Stimulated activated CD4-positive, alpha-beta T cell treated with anti-CD3 and anti-CD28 coated beads, TNF-alpha, amount 100 ng/mL, for 24 hours (primary cell): Measurements from ENCODE around the gene SOHLH1.

ENCODE experiments used
- DNase-seq, 3 experiments: peaks; one replicate each; pipeline ENCODE4 v3.0.0-alpha.2; 2020; ENCODE audit warnings: low read depth in 3 of 3

SOHLH1 gene

GRCh38 chr9:135699440-135699839, at the start of gene SOHLH1:
Gene SOHLH1 (minus strand): TSS chr9:135699481. CDS start chr9:135699467, 14 bp downstream.
- no peak for DNase-seq

GRCh38 chr9:135748676-135749075, 49.4 kb upstream of the SOHLH1 start:
- DNase-seq = no peak

- no peak for DNase-seq
These were observed 48.0 kb upstream of the SOHLH1 start for GRCh38 chr9:135747311-135747710.

- no peak for DNase-seq
These were observed 47.3 kb upstream of the SOHLH1 start for GRCh38 chr9:135746565-135746964.

- DNase-seq = no peak
These were observed 46.5 kb upstream of the SOHLH1 start for GRCh38 chr9:135745686-135746324.

- DNase-seq = no peak
These were observed 45.9 kb upstream of the SOHLH1 start for GRCh38 chr9:135745189-135745588.

- no peak for DNase-seq
These were observed 45.2 kb upstream of the SOHLH1 start for GRCh38 chr9:135744333-135745070.

GRCh38 chr9:135743546-135744332, 44.5 kb upstream of the SOHLH1 start:
- DNase-seq = no peak

- DNase-seq = no peak
These were observed 43.7 kb upstream of the SOHLH1 start for GRCh38 chr9:135743021-135743420.

GRCh38 chr9:135741276-135742219, 42.3 kb upstream of the SOHLH1 start:
- no peak for DNase-seq

GRCh38 chr9:135739271-135740220, 40.3 kb upstream of the SOHLH1 start:
- no peak for DNase-seq

GRCh38 chr9:135737840-135738521, 38.7 kb upstream of the SOHLH1 start:
- no peak for DNase-seq

- DNase-seq = no peak
These were observed 37.9 kb upstream of the SOHLH1 start for GRCh38 chr9:135736979-135737839.

GRCh38 chr9:135736272-135736978, 37.1 kb upstream of the SOHLH1 start:
- no peak for DNase-seq

- no peak for DNase-seq
These were observed 35.4 kb upstream of the SOHLH1 start for GRCh38 chr9:135734616-135735144.

GRCh38 chr9:135732569-135733257, 33.4 kb upstream of the SOHLH1 start:
- no peak for DNase-seq

- no peak for DNase-seq
These were observed 32.2 kb upstream of the SOHLH1 start for GRCh38 chr9:135731454-135731853.
